DLD1 (cell line): ENCODE measurements around the gene ECT2.

Experiments
- in situ Hi-C: cut with HindIII; loops from 2 replicates; pipeline ENCODE4 v1.10.0; 2017; ENCODE audit warnings: low sequenced_read_pairs

Gene ECT2

DNA sequence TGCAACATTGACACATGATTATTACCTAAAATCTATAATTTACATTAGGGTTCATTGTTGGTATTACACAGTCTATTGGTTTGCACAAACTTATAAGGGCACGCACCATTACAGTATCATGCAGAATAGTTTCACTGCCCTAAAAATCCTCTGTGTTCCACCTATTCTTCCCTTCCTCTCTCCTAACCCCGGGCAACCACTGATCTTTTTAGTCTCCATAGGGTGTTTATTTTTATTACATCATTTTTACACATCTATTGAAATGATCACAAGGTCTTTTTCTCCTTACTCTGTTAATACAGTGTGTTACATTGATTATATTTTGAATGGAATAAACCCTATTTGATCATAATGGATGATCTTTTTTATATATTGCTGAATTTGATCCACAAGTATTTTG, 15.5 kb upstream of the ECT2 start:
- in situ Hi-C loops = no loop called here

DNA sequence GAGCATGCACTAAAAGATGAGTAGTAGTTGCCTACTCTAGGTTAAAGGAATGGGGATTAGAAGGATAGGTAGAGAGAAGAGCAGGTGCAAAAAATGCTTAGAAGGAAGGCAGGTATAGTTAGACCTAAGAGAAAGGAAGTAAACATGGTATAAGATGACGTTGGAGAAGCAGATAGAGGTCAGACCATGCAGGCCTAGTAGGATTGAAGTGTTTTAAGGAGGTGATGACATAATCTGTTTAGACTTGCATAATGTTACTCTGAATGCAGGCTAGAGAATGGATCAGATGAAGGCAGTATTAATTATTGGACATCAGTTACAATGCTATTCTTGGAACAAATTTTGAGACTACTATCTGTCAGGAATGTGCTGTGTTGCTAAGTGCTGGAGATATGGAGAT, 11.1 kb upstream of the ECT2 start:
- in situ Hi-C loops = no loop called here

GRCh38 chr3:172746475-172746874, 4.1 kb upstream of the ECT2 start:
- in situ Hi-C loops = no loop called here

DNA sequence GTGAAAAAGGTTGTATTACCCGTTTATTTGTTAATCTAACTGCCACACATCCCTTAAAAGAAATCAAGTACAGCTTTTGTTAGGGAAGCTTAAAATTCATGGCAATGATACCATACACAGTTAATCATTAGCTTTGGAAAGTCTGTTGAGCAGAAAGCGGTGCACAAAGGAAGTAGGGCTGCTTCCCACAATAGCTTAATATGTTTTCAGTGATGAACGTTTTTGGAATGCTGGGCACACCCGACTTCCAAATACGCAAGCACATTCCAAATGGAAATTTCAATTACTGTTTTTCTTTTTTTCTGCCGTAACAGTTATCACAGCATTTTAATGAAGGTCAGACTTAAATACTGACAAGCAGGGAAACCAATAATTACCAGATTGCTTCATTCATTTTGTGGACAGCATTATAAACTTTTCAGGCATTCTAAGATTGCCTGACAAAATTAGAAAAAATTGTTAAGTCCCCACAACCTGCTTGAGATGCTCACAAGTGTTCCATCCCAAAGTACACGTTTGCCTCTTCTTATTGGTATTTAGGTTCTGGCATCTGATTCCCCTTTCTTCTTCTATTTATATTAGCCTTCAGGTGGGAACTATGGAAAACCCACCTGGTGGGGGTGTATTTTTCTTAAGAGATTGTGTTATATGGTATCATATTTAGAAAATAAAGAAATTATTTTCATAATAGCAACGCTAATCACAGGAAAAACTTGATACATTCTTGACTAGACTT, 1.1 kb upstream of the ECT2 start:
- in situ Hi-C loops = no loop called here

DNA sequence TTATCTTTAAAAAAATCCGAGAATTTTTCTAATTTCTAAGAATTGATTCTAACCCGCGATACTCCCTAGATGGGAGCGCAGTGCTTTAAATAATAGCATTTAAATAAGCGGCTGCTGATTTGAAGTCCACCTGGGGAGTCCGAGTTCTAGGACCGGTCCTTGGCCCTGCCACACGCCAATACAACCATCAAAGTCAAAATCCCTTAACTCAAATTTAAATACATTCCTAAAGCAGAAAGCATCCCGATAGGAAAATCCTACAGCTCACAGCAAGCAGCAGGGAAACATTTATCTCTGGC, 508 bp upstream of the ECT2 start:
- in situ Hi-C loops = no loop called here

- in situ Hi-C loops = no loop called here
These were observed 714 bp downstream of the ECT2 start for GRCh38 chr3:172751175-172751704.

- in situ Hi-C loops = no loop called here
These were observed 2.1 kb downstream of the ECT2 start for GRCh38 chr3:172752651-172753050.

- in situ Hi-C loops = no loop called here
These were observed 2.6 kb downstream of the ECT2 start for GRCh38 chr3:172753125-172753524.

DNA sequence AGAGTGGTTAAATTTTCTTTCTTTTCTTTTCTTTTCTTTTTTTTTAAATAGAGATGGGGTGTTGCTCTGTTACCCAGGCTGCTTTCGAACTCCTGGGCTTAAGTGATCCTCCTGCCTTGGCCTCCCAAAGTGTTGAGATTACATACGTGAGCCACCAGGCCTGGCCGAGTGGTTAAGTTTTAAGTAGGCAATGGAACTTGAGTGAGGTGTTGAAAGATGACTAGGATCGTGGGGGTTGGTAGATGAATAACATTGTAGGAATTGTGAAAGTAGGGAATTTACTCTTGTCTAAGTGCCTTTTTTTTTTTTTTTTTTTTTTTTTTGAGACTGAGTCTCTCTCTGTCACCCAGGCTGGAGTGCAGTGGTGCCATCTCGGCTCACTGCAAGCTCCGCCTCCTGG, 9.9 kb downstream of the ECT2 start:
- in situ Hi-C loops = loop anchor here (5.0 kb wide), 1 partner anchor 68 kb away; no protein-coding TSS in a partner anchor

DNA sequence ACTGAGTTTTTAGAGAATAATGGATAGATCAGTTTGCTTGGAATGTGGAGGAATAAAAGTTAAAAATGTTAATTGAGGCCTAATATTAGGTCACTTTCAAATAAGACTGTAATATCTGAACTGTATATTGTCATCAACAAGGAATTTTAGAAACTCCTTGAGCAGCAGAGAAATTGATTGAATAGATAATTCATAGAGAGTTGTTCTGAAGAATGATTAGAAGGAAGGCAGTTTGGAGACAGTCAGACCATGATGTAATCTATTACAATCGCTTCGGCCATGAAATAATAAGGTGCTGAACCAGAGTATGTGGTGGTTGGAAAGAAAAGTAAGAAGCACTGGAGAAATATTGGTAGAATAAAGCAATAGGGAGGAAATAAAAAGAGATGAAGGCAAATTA, 15.7 kb downstream of the ECT2 start:
- in situ Hi-C loops = no loop called here

- in situ Hi-C loops = no loop called here
These were observed 16.3 kb downstream of the ECT2 start for GRCh38 chr3:172766718-172767405.

DNA sequence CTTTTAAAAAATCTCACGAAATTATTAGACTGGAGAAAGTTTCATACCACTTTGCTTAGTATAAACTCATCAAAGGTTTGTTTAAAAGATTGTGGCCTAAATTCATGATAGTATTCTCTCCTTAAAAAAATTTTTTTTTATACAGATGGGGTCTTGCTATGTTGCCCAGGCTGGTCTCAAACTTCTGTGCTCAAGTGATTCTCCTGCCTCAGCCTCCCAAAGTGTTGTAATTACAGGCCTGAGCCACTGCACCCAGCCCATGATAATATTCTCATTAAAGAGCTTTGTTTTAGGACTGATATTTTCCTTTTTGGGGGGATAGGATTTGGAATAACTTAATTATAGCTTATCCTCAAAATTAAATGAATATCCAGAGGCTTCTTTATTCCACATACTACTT, 19.9 kb downstream of the ECT2 start:
- in situ Hi-C loops = no loop called here

DNA sequence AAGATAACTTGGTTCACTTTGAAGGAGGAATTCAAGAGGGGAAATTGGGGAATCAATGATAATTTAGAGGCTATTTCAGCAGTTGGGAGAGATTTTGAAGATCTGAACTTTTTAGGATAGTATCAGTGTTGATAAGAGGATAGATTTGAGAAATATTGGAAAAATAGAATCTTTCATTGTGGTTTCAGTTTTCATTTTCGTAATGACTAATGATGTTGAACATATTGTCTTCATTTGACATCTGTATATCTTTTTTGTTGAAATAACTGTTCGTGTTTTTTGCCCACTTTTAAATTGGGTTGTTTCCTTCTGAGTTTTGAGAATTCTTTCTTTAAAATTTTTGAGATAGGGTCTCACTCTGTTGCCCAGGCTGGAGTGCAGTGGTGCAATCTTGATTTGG, 21.1 kb downstream of the ECT2 start:
- in situ Hi-C loops = no loop called here

GRCh38 chr3:172776049-172776717, 25.7 kb downstream of the ECT2 start:
- in situ Hi-C loops = no loop called here

DNA sequence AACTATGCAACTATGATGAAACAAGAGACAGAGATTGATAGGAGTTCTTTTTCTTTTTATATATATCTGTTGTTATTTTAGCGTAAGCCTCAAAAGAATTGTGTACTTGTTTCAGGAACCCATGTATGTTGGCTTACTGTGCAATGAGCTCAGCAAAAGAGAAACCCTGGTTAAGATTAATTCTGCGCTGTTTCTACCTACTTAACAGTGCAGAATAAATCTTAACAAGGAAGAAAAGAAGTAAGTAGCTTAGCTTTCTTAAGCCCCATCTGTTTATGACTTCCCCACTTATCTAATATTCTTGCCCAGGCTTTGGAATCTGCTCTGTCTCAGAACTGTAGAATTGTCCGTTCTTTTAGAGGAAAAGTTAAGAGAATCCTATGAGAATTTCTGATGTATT, 27.4 kb downstream of the ECT2 start:
- in situ Hi-C loops = no loop called here

GRCh38 chr3:172782235-172782634, 31.7 kb downstream of the ECT2 start:
- in situ Hi-C loops = no loop called here

- in situ Hi-C loops = no loop called here
These were observed 35.5 kb downstream of the ECT2 start for GRCh38 chr3:172786036-172786435.

DNA sequence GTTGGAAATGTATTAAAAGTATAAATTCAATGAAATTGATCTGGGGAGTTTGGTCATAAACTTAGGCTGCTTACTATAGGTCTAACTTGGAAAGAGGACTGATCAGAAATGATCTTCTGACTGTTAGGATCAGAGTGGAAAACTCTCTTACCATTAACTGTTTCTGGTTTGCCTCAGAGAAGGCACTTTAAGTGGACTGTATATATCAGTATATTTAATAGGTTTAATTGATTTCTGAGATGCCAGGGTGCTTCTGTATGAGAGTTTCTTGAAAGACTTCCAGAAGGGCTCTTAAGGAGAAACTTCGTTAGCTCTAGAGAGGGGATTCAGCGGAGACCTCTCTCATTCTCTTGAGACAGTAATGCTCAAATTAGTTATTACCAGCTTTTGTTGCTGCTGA, 36.5 kb downstream of the ECT2 start:
- in situ Hi-C loops = no loop called here

GRCh38 chr3:172787746-172788145, 37.2 kb downstream of the ECT2 start:
- in situ Hi-C loops = no loop called here

GRCh38 chr3:172799246-172799645, 48.7 kb downstream of the ECT2 start:
- in situ Hi-C loops = no loop called here

DNA sequence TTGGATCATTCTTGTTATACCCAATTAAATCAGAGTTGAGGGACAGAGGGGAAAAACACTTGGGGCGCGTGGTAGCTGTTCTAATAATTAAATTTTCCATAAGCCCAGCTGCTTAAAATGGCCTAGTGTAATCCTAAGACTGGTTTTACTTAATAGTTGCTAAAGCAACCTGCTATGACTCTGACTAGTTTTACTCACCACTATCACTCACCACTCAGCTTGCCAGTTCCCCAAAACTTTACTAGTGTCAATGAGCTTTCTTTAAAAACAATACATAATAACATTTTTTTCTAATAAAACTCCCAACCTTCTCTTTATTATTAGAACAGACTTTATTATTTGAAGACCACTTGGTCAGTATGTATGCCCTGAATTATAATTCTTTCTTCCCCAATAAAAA, 49.6 kb downstream of the ECT2 start:
- in situ Hi-C loops = no loop called here

DNA sequence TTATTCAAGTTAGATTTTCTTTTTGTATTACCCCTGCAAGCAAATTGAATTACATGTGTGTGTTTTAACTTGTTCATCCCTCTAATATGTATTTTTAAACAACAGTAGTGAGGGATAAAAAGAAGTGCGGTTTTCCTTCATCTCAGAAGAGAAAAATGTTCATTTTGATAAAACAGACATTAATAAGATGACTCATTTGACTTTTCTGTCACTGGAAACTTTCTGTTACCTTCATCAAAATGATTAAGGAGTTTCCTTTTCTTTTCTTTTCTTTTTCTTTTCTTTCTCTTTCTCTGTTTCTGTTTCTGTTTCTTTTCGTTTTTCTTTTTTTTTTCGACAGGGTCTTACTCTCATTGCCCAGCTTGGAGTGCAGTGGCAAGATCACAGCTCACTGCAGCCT, 53.0 kb downstream of the ECT2 start:
- in situ Hi-C loops = no loop called here
